ENCODE measurements around the gene SP100.
"Not testable (repeated sequence)": the region's sequence is repeated elsewhere in the genome, so short reads cannot be mapped to it uniquely, and the experiment has no call there.

SP100 gene

GRCh38 chr2:230419181-230419580 lies 3.2 kb downstream of the SP100 start:
- DNase-seq (ENCODE audit: low read depth in 2 of 2), result no peak

GRCh38 chr2:230422149-230422548 lies 6.1 kb downstream of the SP100 start:
- DNase-seq (ENCODE audit: low read depth in 2 of 2), result no peak

- DNase-seq (ENCODE audit: low read depth in 2 of 2), result no peak
Measured at GRCh38 chr2:230423851-230424458, 8.0 kb downstream of the SP100 start.

GRCh38 chr2:230425377-230425776 lies 9.4 kb downstream of the SP100 start:
- no peak for DNase-seq (ENCODE audit: low read depth in 2 of 2)

GRCh38 chr2:230429513-230429912 lies 13.5 kb downstream of the SP100 start:
- DNase-seq (ENCODE audit: low read depth in 2 of 2), result no peak

- no peak for DNase-seq (ENCODE audit: low read depth in 2 of 2)
Measured at GRCh38 chr2:230430957-230431910, 15.2 kb downstream of the SP100 start.

GRCh38 chr2:230434677-230435324 lies 18.8 kb downstream of the SP100 start:
- DNase-seq (ENCODE audit: low read depth in 2 of 2), result no peak

GRCh38 chr2:230435431-230435830 lies 19.4 kb downstream of the SP100 start:
- no peak for DNase-seq (ENCODE audit: low read depth in 2 of 2)

GRCh38 chr2:230439121-230439520 lies 23.1 kb downstream of the SP100 start:
- DNase-seq (ENCODE audit: low read depth in 2 of 2), result not testable (repeated sequence)

GRCh38 chr2:230439590-230439989 lies 23.6 kb downstream of the SP100 start:
- DNase-seq (ENCODE audit: low read depth in 2 of 2), result no peak

- peak in 1 of 2 donors; percentile 32 for DNase-seq (ENCODE audit: low read depth in 2 of 2)
Measured at GRCh38 chr2:230441227-230441897, 25.4 kb downstream of the SP100 start.

- no peak for DNase-seq (ENCODE audit: low read depth in 2 of 2)
Measured at GRCh38 chr2:230443541-230443940, 27.5 kb downstream of the SP100 start.

- no peak for DNase-seq (ENCODE audit: low read depth in 2 of 2)
Measured at GRCh38 chr2:230444832-230445231, 28.8 kb downstream of the SP100 start.

GRCh38 chr2:230447036-230447435 lies 31.0 kb downstream of the SP100 start:
- no peak for DNase-seq (ENCODE audit: low read depth in 2 of 2)

- DNase-seq (ENCODE audit: low read depth in 2 of 2), result peak in 1 of 2 donors; percentile 26
Measured at GRCh38 chr2:230447455-230448451, 31.8 kb downstream of the SP100 start.

GRCh38 chr2:230449901-230450467 lies 34.0 kb downstream of the SP100 start:
- no peak for DNase-seq (ENCODE audit: low read depth in 2 of 2)

GRCh38 chr2:230453006-230453405 lies 37.0 kb downstream of the SP100 start:
- no peak for DNase-seq (ENCODE audit: low read depth in 2 of 2)

GRCh38 chr2:230455005-230455684 lies 39.1 kb downstream of the SP100 start:
- DNase-seq (ENCODE audit: low read depth in 2 of 2), result no peak

GRCh38 chr2:230457073-230457768 lies 41.2 kb downstream of the SP100 start:
- DNase-seq (ENCODE audit: low read depth in 2 of 2), result no peak
